Testis (tissue), 3 donors: Measurements from ENCODE around the gene SDHB. TPM values are rescaled to one million over a fixed set of nuclear protein-coding genes. Genes with fewer than 3 reads are reported as not detected.

ENCODE experiments used
- DNase-seq: peaks from one replicate; pipeline ENCODE4 v3.0.0-alpha.2; 2019
- H3K27ac ChIP-seq, 2 donors: fragments of 200-600 bp; sonication (generic); one replicate each; pipeline ENCODE4 v1.5.1; 2019
- H3K27me3 ChIP-seq: fragments of 200-600 bp; sonication (generic); one replicate; pipeline ENCODE4 v1.5.1; 2019
- H3K36me3 ChIP-seq: fragments of 200-600 bp; sonication (generic); one replicate; pipeline ENCODE4 v1.5.1; 2017; ENCODE audit warnings: low read depth; ENCODE audit errors: missing control alignments
- H3K4me1 ChIP-seq: fragments of 200-600 bp; sonication (generic); one replicate; pipeline ENCODE4 v1.5.1; 2019
- H3K4me3 ChIP-seq, 2 donors: fragments of 200-600 bp; sonication (generic); one replicate each; pipeline ENCODE4 v1.5.1; 2017 to 2019
- H3K9me3 ChIP-seq: fragments of 200-600 bp; sonication (generic); one replicate; pipeline ENCODE4 v1.5.1; 2017
- POLR2A ChIP-seq: fragments of 450-650 bp; IDR thresholded peaks from one replicate; pipeline ENCODE4 v1.6.1; 2017; ENCODE audit warnings: antibody characterized with exemption, mild to moderate bottlenecking, moderate library complexity
- WGBS, 2 donors: methylation state at CpG; one replicate each; pipeline ENCODE4 v1.1.5; 2018; 5-methylcytosine and 5-hydroxymethylcytosine counted together
- intact Hi-C: fragments of 100-400 bp; cut with DNase I; formaldehyde crosslinking; loops from one replicate; pipeline ENCODE4 v1.15.1; 2023; ENCODE audit warnings: low total_unique reads
- polyA plus RNA-seq: library from polyadenylated mRNA; stranded (reverse); fragments of 350-450 nt; fragmentation: Illumina TruSeq; extraction: RNeasy Lipid Tissue Mini Kit (QIAGEN cat#74804); gene quantifications from one replicate; pipeline ENCODE4 v1.2.3, GENCODE V29; 2014; ENCODE audit warnings: low read depth, low replicate concordance; ENCODE audit not compliant: insufficient read depth
- total RNA-seq, 2 donors: library from RNA; depleted of rRNA; stranded (reverse); fragments of >200 nt; gene quantifications; one replicate each; pipeline ENCODE4 v1.2.3, GENCODE V29; 2016
- TF ChIP-seq, protein P1 (sequence below), 3 experiments: fragments of 450-650 bp in 2 of 3; fragments of 200-600 bp in 1 of 3; sonication (generic) in 1 of 3; IDR thresholded peaks; one replicate each; pipeline ENCODE4 v1.5.1; 2016 to 2019; ENCODE audit warnings: antibody characterized with exemption in 3 of 3, mild to moderate bottlenecking in 2 of 3, moderate library complexity in 1 of 3

The SDHB gene
- total and polyA plus RNA-seq, 3 donors from 2014 or later: 96.1 to 160 (median 107) TPM

DNA sequence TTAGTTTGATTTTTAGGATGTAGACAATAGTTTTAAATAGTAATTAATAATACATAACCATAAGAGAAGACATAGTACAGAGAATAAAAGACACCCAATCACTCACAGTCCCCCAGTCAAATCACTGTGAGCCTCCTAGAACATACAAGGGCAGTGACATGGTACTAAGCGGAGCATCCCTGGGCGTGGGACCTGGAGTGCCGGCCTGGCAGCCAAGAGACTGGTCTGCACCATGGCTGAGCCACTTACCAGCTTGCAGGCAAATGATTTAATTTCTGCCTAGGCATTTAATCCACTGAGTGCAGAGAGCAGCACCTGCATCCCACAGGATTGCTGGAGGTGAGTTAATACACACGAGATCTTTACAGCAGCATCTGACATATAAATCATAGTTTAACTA lies 20.4 kb downstream of the SDHB start:
- 91 to 94% methylated on average over 4 of the region's 4 CpGs for WGBS, 2 donors
- Histone ChIP-seq H3K4me1 (no peaks in the 10 kb centered on the region), H3K27me3 (no peaks in the 10 kb centered on the region), H3K9me3 (no peaks in the 10 kb centered on the region), H3K36me3 (no peaks in the 10 kb centered on the region), H3K27ac (no peak overlapping the region), H3K4me3 (no peak overlapping the region)
- intact Hi-C loops: no loop called here
- TF ChIP-seq, protein P1, sequence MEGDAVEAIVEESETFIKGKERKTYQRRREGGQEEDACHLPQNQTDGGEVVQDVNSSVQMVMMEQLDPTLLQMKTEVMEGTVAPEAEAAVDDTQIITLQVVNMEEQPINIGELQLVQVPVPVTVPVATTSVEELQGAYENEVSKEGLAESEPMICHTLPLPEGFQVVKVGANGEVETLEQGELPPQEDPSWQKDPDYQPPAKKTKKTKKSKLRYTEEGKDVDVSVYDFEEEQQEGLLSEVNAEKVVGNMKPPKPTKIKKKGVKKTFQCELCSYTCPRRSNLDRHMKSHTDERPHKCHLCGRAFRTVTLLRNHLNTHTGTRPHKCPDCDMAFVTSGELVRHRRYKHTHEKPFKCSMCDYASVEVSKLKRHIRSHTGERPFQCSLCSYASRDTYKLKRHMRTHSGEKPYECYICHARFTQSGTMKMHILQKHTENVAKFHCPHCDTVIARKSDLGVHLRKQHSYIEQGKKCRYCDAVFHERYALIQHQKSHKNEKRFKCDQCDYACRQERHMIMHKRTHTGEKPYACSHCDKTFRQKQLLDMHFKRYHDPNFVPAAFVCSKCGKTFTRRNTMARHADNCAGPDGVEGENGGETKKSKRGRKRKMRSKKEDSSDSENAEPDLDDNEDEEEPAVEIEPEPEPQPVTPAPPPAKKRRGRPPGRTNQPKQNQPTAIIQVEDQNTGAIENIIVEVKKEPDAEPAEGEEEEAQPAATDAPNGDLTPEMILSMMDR (IDR thresholded peaks at IDR 0.05): no peak
- TF ChIP-seq POLR2A: no peak
- no peak for DNase-seq

DNA sequence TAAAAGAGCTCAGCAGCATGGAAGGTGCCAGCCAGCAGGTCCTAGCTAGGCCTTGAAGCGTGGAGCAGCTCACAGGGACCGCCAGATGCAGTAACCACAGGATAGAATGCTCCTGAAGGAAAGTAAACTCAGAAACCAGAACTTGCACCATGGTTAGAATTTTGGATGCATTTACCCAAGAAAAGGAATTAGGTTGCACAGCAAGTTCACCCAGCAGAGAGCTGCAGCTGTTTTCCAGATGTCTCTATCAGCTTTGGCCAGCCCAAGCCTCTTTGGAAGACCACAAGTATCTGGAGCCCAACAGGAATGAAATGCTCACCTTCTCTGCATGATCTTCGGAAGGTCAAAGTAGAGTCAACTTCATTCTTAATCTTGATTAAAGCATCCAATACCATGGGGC lies 21.1 kb downstream of the SDHB start:
- TF ChIP-seq POLR2A: no peak
- TF ChIP-seq, protein P1 (IDR thresholded peaks at IDR 0.05): no peak
- no peaks in the 10 kb centered on the region for H3K4me1 ChIP-seq
- no peaks in the 10 kb centered on the region for H3K36me3 ChIP-seq
- H3K9me3 ChIP-seq: no peaks in the 10 kb centered on the region
- H3K27ac ChIP-seq: no peak overlapping the region
- intact Hi-C loops: no loop called here
- no peak for DNase-seq
- H3K4me3 ChIP-seq: no peak overlapping the region
- H3K27me3 ChIP-seq: no peaks in the 10 kb centered on the region
- WGBS, 2 donors: 86 to 90% methylated on average over 3 of the region's 3 CpGs

DNA sequence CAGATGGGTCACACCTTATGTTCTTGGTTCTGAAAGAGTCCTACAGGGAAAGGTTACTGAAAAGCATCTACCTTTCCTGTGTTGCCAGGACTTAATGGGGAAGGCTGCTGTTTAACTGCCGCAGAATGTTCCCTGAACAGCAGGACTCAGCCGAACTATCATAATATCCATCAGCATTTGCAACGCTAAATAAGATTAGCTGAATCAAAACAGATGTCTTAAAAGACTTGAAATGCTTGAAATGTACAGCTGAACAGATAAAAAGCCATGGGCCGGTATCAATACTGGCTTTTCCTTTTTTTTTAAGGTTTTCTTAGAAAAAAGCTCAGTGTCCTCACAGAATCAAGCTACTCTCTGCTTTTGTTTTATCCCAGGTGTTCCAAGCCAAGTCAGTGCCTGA lies 22.4 kb downstream of the SDHB start:
- no peaks in the 10 kb centered on the region for H3K36me3 ChIP-seq
- peak; percentile 10 for DNase-seq

GRCh38 chr1:17030206-17030605 lies 23.6 kb downstream of the SDHB start:
- Histone ChIP-seq H3K4me1 (no peaks in the 10 kb centered on the region), H3K9me3 (no peaks in the 10 kb centered on the region), H3K4me3 (no peak overlapping the region), H3K27me3 (no peaks in the 10 kb centered on the region), H3K36me3 (no peaks in the 10 kb centered on the region), H3K27ac (no peak overlapping the region)
- DNase-seq: no peak
- 88 to 89% methylated on average over 4 of the region's 4 CpGs for WGBS, 2 donors
- intact Hi-C loops: no loop called here
- TF ChIP-seq, protein P1 (IDR thresholded peaks at IDR 0.05): no peak
- TF ChIP-seq POLR2A: no peak

More for the DNA sequence above, 22.4 kb downstream of the SDHB start:
- Histone ChIP-seq H3K9me3 (no peaks in the 10 kb centered on the region), H3K27ac (no peak overlapping the region), H3K4me1 (no peaks in the 10 kb centered on the region), H3K4me3 (no peak overlapping the region), H3K27me3 (no peaks in the 10 kb centered on the region)
- TF ChIP-seq, protein P1 (IDR thresholded peaks at IDR 0.05): no peak
- TF ChIP-seq POLR2A: no peak
- intact Hi-C loops: no loop called here
- WGBS, 2 donors: 89 to 90% methylated on average over 4 of the region's 4 CpGs

DNA sequence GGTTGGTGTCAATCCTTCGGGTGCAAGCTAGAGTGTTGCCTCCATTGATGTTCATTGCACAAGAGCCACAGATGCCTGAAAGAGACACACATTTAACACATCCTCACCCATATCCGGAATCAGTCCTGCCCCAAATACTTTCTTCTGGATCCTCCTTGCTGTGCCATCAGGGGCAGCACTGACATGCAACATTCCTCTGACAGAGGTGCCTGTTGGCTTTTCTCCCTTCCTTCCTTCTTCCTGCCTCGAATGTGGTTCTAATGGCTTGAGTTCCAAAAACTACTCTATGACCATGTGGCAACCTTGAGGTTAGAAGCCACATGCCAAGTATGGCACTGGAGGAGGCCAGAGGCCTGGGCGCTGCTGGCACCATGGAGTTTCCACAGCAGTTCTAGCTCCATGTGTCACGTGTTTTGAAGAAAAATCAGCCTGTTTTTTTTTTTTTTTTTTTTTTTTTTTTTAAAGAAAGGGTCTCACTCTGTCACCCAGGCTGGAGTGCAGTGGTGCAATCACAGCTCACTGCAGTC lies 25.1 kb downstream of the SDHB start:
- peak; percentile 4 for DNase-seq
- H3K36me3 ChIP-seq: no peaks in the 10 kb centered on the region
- no peak overlapping the region for H3K27ac ChIP-seq
- intact Hi-C loops: loop anchor here (10.0 kb wide), 1 partner anchor 74 kb away; no protein-coding TSS in a partner anchor
- TF ChIP-seq, protein P1 (IDR thresholded peaks at IDR 0.05): no peak
- no peak for TF ChIP-seq POLR2A
- no peaks in the 10 kb centered on the region for H3K27me3 ChIP-seq
- WGBS, 2 donors: 86 to 89% methylated on average over 5 of the region's 5 CpGs
- H3K9me3 ChIP-seq: no peaks in the 10 kb centered on the region
- no peaks in the 10 kb centered on the region for H3K4me1 ChIP-seq
- H3K4me3 ChIP-seq: no peak overlapping the region
